Coronary artery (tissue), 2 donors: ENCODE results near the gene LYZL6.

ENCODE experiments used
- DNase-seq: peaks from one replicate; pipeline ENCODE4 v3.0.0-alpha.2; 2017; ENCODE audit warnings: low spot score
- H3K27ac ChIP-seq, 2 donors: fragments of 200-600 bp; sonication (generic); one replicate each; pipeline ENCODE4 v1.5.1; 2016 to 2019
- H3K4me3 ChIP-seq: fragments of 200-600 bp; sonication (generic); 2 replicates; pipeline ENCODE4 v1.5.1; 2016; ENCODE audit warnings: mild to moderate bottlenecking, moderate library complexity
- CTCF ChIP-seq: fragments of 200-600 bp; sonication (generic); IDR thresholded peaks from one replicate; pipeline ENCODE4 v1.5.1; 2019; ENCODE audit warnings: antibody characterized with exemption

The LYZL6 gene

DNA sequence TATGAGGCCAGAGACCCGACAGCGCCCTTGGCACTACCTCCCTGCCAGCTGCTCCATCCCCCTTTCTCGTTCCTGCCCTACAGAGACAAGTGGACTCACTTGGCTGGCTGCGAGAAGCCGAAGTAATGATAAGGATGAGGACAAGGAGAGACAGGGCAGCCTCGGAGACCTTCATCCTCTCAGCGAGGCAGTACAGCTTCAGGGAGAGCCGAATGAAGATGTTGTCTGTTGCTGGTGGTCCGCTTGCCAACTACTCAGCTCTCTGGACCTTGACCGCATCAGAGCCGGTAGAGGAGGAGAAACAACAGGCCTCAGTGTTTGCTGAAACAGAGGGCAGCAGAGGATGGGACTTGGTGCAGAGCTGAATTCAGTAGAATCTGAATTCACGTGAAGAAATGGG is 37.7 kb upstream of the LYZL6 start, which contains the start of gene CCL16:
CCL16 (minus strand) TSS at position 252 of the 400 bp plus-strand sequence; CDS start at position 175, 77 bp downstream.
- H3K27ac ChIP-seq = no peak within 1 kb of the TSS
- no peak for TF ChIP-seq CTCF
- no peak within 1 kb of the TSS for H3K4me3 ChIP-seq
- DNase-seq = no peak

GRCh38 chr17:35978346-35978745 is 34.8 kb upstream of the LYZL6 start:
- Histone ChIP-seq H3K4me3 (no peak overlapping the region), H3K27ac (no peak overlapping the region)
- DNase-seq = no peak
- no peak for TF ChIP-seq CTCF

- no peak overlapping the region for H3K4me3 ChIP-seq
- TF ChIP-seq CTCF = no peak
- DNase-seq = no peak
- H3K27ac ChIP-seq = no peak overlapping the region
Measured at GRCh38 chr17:35977509-35977908, 34.0 kb upstream of the LYZL6 start.

DNA sequence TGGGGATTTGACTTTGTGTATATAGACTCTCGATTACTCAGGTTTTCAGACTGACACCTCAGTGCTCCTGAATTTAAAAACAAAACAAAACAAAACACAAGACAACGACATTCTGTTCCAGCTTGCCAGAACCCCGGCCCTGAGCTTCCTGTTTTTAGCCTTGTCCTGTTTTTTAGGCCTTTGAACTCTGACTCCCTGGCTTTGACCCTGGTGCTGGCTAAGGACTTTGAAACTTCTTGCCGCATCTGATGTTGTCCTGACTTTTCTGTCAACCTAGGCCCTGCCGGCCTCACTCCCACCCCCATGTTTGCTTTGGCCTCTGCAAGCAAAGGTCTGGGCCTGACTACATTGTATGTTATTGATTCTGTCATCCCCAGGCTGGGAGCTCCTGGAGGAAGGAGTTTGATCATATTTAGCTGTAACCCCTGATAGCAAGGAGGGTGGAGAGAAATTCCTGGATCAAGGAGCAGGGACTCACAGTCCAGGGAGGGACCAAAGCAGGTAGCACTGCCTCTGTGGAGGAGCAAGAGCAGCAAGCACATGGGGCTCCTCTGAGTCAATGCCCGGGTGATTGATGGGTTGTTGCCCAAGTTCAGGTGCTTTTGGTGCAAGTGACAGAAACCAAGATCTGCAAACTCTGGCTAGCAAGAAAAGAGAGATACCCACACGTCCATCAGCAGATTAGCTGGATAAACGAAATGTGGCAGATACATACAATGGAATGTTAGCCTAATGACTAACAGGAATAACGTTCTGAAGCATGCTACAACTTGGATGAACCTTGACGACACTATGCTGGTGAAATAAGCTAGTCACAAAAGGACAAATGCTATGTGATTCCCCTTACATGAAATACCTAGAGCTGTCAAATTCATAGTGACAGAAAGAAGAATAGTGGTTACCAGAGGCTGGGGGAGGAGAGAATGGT is 30.1 kb upstream of the LYZL6 start:
- Histone ChIP-seq H3K27ac (no peak overlapping the region), H3K4me3 (no peak overlapping the region)
- no peak for TF ChIP-seq CTCF
- no peak for DNase-seq

GRCh38 chr17:35972945-35973332 is 29.4 kb upstream of the LYZL6 start:
- TF ChIP-seq CTCF = no peak
- no peak for DNase-seq
- H3K4me3 ChIP-seq = no peak overlapping the region
- H3K27ac ChIP-seq = no peak overlapping the region

GRCh38 chr17:35972535-35972934 is 29.0 kb upstream of the LYZL6 start:
- TF ChIP-seq CTCF = no peak
- Histone ChIP-seq H3K4me3 (no peak overlapping the region), H3K27ac (no peak overlapping the region)
- DNase-seq = no peak

DNA sequence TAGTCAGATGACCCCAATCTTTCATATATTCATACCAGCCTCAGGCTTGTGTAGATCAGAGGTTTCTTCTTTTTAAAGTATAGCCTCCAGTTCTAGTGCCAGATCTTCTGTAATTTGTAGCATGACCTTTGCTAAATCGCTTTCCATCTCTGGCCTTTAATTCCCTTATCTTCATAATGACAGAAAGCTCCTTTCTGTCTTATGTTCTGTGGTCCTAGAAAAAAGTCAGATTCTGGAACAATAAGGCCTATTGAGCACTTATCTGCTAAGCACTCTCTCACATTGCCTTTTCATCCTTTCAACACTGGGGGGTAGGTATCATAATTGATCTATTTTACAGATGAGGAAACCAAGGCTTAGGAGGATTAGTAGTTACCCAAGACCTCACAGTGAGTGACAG is 28.6 kb upstream of the LYZL6 start:
- H3K27ac ChIP-seq = no peak overlapping the region
- TF ChIP-seq CTCF = no peak
- H3K4me3 ChIP-seq = no peak overlapping the region
- DNase-seq = no peak
